Fibroblast of mammary gland (primary cell): ENCODE results near the gene LY6G6D.
"Not testable (repeated sequence)": the region's sequence is repeated elsewhere in the genome, so short reads cannot be mapped to it uniquely, and the experiment has no call there.

Source experiments
- DNase-seq: peaks from one replicate; pipeline ENCODE4 v3.0.0-alpha.2; 2010; ENCODE audit warnings: low read depth
- H3K4me3 ChIP-seq: 2 replicates; pipeline ENCODE4 v1.5.1; 2011; ENCODE audit warnings: low read depth, mild to moderate bottlenecking, low read length, moderate library complexity; ENCODE audit not compliant: control insufficient read depth
- TF ChIP-seq, protein P1 (sequence below): conservative IDR thresholded peaks from 2 replicates; pipeline ENCODE4 v1.5.1; 2011; ENCODE audit warnings: low read depth, low read length, inconsistent platforms; ENCODE audit not compliant: control insufficient read depth, insufficient read depth

The LY6G6D gene

DNA sequence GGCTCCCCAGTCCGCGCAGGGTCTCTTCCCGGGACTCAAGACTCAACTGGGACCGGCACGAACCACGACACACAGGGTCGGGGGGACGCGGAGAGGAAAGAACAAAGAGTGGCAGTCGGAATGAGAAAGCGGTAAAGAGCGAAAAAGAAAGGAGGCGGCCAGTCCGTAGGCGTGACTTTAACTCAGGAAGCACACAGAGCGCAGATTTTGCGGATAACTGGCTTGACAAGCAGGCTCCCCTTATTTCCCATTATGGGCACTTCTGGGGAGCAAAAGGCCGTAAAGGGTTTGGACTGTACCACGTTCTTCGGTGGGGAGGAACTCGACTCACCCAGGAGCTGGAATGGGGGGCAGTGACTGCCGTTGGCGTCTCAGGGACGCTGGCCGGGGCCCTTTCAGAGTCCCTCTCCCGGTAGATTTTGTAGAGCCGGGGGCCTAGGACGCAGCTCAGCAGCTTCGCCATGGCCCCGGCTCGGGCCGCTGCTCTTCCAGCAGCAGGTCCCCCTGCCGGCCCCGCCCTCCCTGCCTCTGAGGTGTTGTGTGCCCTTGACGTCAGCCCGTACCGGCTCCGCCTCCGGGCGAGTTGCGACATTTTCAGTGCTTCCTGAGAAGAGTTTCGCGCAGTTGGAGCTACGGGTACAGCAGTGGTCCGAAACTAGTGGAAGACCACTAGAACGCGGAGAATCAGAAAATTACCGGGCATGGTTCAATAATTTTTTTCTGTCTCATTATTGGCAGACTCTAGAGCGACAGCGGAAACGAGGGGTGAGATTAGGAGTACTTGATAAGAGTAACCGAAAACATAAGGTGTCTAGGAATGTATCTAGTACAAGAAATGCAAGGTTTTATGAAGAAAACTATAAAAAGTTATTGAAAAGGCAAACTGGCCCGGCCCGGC, 12.1 kb upstream of the LY6G6D start, which contains the start of gene ABHD16A:
Gene ABHD16A (minus strand): TSS at position 506 of the 898 bp plus-strand sequence. CDS start 43 bp downstream, at position 463.
- DNase-seq, result peak; percentile 98
- peak within 1 kb of the TSS; percentile 94 for H3K4me3 ChIP-seq
- TF ChIP-seq, protein P1, sequence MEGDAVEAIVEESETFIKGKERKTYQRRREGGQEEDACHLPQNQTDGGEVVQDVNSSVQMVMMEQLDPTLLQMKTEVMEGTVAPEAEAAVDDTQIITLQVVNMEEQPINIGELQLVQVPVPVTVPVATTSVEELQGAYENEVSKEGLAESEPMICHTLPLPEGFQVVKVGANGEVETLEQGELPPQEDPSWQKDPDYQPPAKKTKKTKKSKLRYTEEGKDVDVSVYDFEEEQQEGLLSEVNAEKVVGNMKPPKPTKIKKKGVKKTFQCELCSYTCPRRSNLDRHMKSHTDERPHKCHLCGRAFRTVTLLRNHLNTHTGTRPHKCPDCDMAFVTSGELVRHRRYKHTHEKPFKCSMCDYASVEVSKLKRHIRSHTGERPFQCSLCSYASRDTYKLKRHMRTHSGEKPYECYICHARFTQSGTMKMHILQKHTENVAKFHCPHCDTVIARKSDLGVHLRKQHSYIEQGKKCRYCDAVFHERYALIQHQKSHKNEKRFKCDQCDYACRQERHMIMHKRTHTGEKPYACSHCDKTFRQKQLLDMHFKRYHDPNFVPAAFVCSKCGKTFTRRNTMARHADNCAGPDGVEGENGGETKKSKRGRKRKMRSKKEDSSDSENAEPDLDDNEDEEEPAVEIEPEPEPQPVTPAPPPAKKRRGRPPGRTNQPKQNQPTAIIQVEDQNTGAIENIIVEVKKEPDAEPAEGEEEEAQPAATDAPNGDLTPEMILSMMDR, result no peak

GRCh38 chr6:31705931-31706330, 9.2 kb upstream of the LY6G6D start:
- no peak for DNase-seq
- TF ChIP-seq, protein P1, result no peak
- H3K4me3 ChIP-seq, result no peak overlapping the region

GRCh38 chr6:31706599-31706998, 8.5 kb upstream of the LY6G6D start, which contains the start of gene LY6G6F:
Gene LY6G6F, plus strand, starts transcription at chr6:31706866. Its CDS starts 41 bp downstream, at chr6:31706907.
- no peak for DNase-seq
- H3K4me3 ChIP-seq, result no peak within 1 kb of the TSS
- TF ChIP-seq, protein P1, result no peak

- DNase-seq, result no peak
- TF ChIP-seq, protein P1, result no peak
- no peak overlapping the region for H3K4me3 ChIP-seq
These were observed 7.4 kb upstream of the LY6G6D start for GRCh38 chr6:31707701-31708100.

DNA sequence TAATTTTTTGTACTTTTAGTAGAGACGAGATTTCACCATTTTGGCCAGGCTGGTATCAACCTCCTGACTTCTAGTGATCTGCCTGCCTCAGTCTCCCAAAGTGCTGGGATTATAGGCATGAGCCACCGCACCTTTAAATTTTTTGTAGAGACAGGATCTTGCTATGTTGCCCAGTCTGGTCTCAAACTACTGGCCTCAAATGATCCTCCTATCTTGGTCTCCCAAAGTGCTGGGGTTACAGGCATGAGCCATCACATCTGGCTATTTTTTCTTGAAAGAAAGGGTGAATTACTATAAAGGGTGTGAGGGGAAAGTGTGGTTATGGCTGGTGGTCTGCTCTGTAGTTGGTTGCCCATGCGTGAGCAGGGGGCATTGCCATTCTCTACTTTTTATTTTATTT, 6.9 kb upstream of the LY6G6D start:
- no peak overlapping the region for H3K4me3 ChIP-seq
- no peak for DNase-seq
- TF ChIP-seq, protein P1, result no peak

- not testable (repeated sequence) for H3K4me3 ChIP-seq, DNase-seq
These were observed 6.0 kb upstream of the LY6G6D start for GRCh38 chr6:31709157-31709556.

GRCh38 chr6:31710523-31711219, 4.5 kb upstream of the LY6G6D start:
- TF ChIP-seq, protein P1, result no peak
- no peak for DNase-seq
- H3K4me3 ChIP-seq, result no peak overlapping the region
